IMR-90 (cell line): ENCODE results near the gene VPS13A. TPM values are rescaled to one million over a fixed set of nuclear protein-coding genes. Genes with fewer than 3 reads are reported as not detected.

Experiments used
- ATAC-seq: fragments of 200-7000 bp; cut with Tn5 transposase; 2 replicates; pipeline ENCODE4 v1.9.1; 2020; ENCODE audit warnings: low read depth, mild to moderate bottlenecking, moderate library complexity
- BruUV-seq: library from RNA; stranded (reverse); fragments of 400-500 nt; replicated peaks from 2 replicates; lab custom pipeline; 2021; lab: Mats Ljungman, UMichigan
- CTCF ChIA-PET: fragments of 300-600 bp; formaldehyde crosslinking; extraction: SDS; loops from one replicate; lab custom pipeline; 2021; ENCODE audit warnings: antibody characterized with exemption; lab: Yijun Ruan, JAX
- POLR2A ChIA-PET: fragments of 300-600 bp; sonication (Branson Sonifier 250); formaldehyde crosslinking; loops from one replicate; lab custom pipeline; 2022; ENCODE audit warnings: antibody characterized with exemption; ENCODE audit not compliant: unreplicated experiment; lab: Charles Lee
- DNase-seq: peaks from one replicate; pipeline ENCODE4 v3.0.0; 2013
- H2AFZ ChIP-seq: replicated peaks from 2 replicates; pipeline ENCODE3; 2013; ENCODE audit warnings: low read length, mild to moderate bottlenecking; ENCODE audit not compliant: poor library complexity
- H2AK5ac ChIP-seq: 2 replicates; pipeline ENCODE4 v1.6.1; 2013; ENCODE audit warnings: low read depth, low read length, inconsistent platforms
- H2AK9ac ChIP-seq: replicated peaks from 2 replicates; pipeline ENCODE3; 2013; ENCODE audit warnings: mild to moderate bottlenecking, low read depth, low read length, moderate library complexity; ENCODE audit not compliant: poor library complexity
- H2BK120ac ChIP-seq: 2 replicates; pipeline ENCODE4 v1.6.1; 2013; ENCODE audit warnings: low read depth, low read length, inconsistent platforms
- H2BK15ac ChIP-seq: 3 replicates; pipeline ENCODE4 v1.6.1; 2013; ENCODE audit warnings: low read depth, low read length, inconsistent platforms
- H2BK20ac ChIP-seq: 2 replicates; pipeline ENCODE4 v1.6.1; 2013; ENCODE audit warnings: low read depth, mild to moderate bottlenecking, inconsistent platforms, low read length, moderate library complexity
- H2BK5ac ChIP-seq: 2 replicates; pipeline ENCODE4 v1.6.1; 2013; ENCODE audit warnings: mild to moderate bottlenecking, low read depth, low read length, inconsistent platforms; ENCODE audit not compliant: poor library complexity, severe bottlenecking
- H3K14ac ChIP-seq: replicated peaks from 2 replicates; pipeline ENCODE4 v1.6.1; 2013; ENCODE audit warnings: low read depth, low read length, inconsistent platforms
- H3K18ac ChIP-seq: 2 replicates; pipeline ENCODE4 v1.6.1; 2013; ENCODE audit warnings: low read depth, low read length, control low read depth
- H3K23ac ChIP-seq: 2 replicates; pipeline ENCODE4 v1.6.1; 2013; ENCODE audit warnings: low read depth, low read length, inconsistent platforms
- H3K27ac ChIP-seq: 2 replicates; pipeline ENCODE4 v1.5.1; 2013; ENCODE audit warnings: mild to moderate bottlenecking, control low read depth, low read length; ENCODE audit not compliant: insufficient read depth
- H3K27me3 ChIP-seq: 2 replicates; pipeline ENCODE4 v1.6.1; 2013; ENCODE audit warnings: low read length; ENCODE audit not compliant: control insufficient read depth, insufficient read depth
- H3K36me3 ChIP-seq: 2 replicates; pipeline ENCODE4 v1.6.1; 2013; ENCODE audit warnings: low read length, mixed read lengths; ENCODE audit not compliant: control insufficient read depth, insufficient read depth
- H3K4ac ChIP-seq: 2 replicates; pipeline ENCODE4 v1.6.1; 2013; ENCODE audit warnings: low read depth, low read length, inconsistent platforms
- H3K4me1 ChIP-seq: 2 replicates; pipeline ENCODE4 v1.6.1; 2013; ENCODE audit warnings: low read length, mixed read lengths; ENCODE audit not compliant: control insufficient read depth, insufficient read depth
- H3K4me2 ChIP-seq: 2 replicates; pipeline ENCODE4 v1.6.1; 2013; ENCODE audit warnings: low read depth, mild to moderate bottlenecking, control low read depth, low read length, moderate library complexity
- H3K4me3 ChIP-seq: 2 replicates; pipeline ENCODE4 v1.5.1; 2013; ENCODE audit warnings: low read depth, mild to moderate bottlenecking, control low read depth, low read length, moderate library complexity; ENCODE audit not compliant: insufficient read depth
- H3K56ac ChIP-seq: 2 replicates; pipeline ENCODE4 v1.6.1; 2013; ENCODE audit warnings: low read length, inconsistent platforms; ENCODE audit not compliant: insufficient read depth; ENCODE audit errors: extremely low read depth
- H3K79me1 ChIP-seq, 2 experiments: 2 replicates each; pipeline ENCODE4 v1.6.1; 2013; ENCODE audit warnings: low read length in 2 of 2, inconsistent platforms in 1 of 2, low read depth in 1 of 2
- H3K9ac ChIP-seq: 2 replicates; pipeline ENCODE4 v1.6.1; 2013; ENCODE audit warnings: low read depth, low read length, control low read depth
- H3K9me1 ChIP-seq: 2 replicates; pipeline ENCODE4 v1.6.1; 2013; ENCODE audit warnings: low read length, inconsistent platforms; ENCODE audit not compliant: insufficient read depth
- H3K9me3 ChIP-seq: 2 replicates; pipeline ENCODE4 v1.6.1; 2013; ENCODE audit warnings: low read length; ENCODE audit not compliant: control insufficient read depth, insufficient read depth
- H4K20me1 ChIP-seq: 2 replicates; pipeline ENCODE4 v1.6.1; 2013; ENCODE audit warnings: low read length, inconsistent platforms; ENCODE audit not compliant: insufficient read depth
- H4K5ac ChIP-seq: 2 replicates; pipeline ENCODE4 v1.6.1; 2013; ENCODE audit warnings: mild to moderate bottlenecking, low read depth, low read length, control low read depth
- H4K8ac ChIP-seq, 2 experiments: 2 replicates each; pipeline ENCODE4 v1.6.1; 2013; ENCODE audit warnings: low read depth in 2 of 2, low read length in 2 of 2, control low read depth in 1 of 2, inconsistent platforms in 1 of 2
- H4K91ac ChIP-seq: 2 replicates; pipeline ENCODE4 v1.6.1; 2013; ENCODE audit warnings: low read depth, low read length, inconsistent platforms; ENCODE audit not compliant: insufficient read depth
- CEBPB ChIP-seq: IDR thresholded peaks from 2 replicates; pipeline ENCODE4 v1.6.1; 2012; ENCODE audit warnings: low read depth, low read length, improper control_type of control experiment
- CHD1 ChIP-seq: IDR thresholded peaks from 2 replicates; pipeline ENCODE4 v1.6.1; 2012; ENCODE audit warnings: low read depth, low read length, improper control_type of control experiment
- CTCF ChIP-seq: conservative IDR thresholded peaks from 2 replicates; pipeline ENCODE4 v1.5.1; 2012; ENCODE audit warnings: mild to moderate bottlenecking, low read depth, low read length, improper control_type of control experiment
- ELK1 ChIP-seq: fragments of 150-350 bp; IDR thresholded peaks from 2 replicates; pipeline ENCODE4 v1.6.1; 2016; ENCODE audit warnings: low read depth, mild to moderate bottlenecking, low read length, moderate library complexity, borderline replicate concordance
- MAFK ChIP-seq: IDR thresholded peaks from 2 replicates; pipeline ENCODE4 v1.6.1; 2012; ENCODE audit warnings: low read depth, low read length, improper control_type of control experiment
- NFE2L2 ChIP-seq: fragments of 150-350 bp; IDR thresholded peaks from 2 replicates; pipeline ENCODE4 v1.6.1; 2016; ENCODE audit warnings: low read depth, mild to moderate bottlenecking, low read length
- RAD21 ChIP-seq: IDR thresholded peaks from 2 replicates; pipeline ENCODE4 v1.6.1; 2012; ENCODE audit warnings: low read length, improper control_type of control experiment
- RFX5 ChIP-seq: IDR thresholded peaks from 2 replicates; pipeline ENCODE4 v1.8.0; 2012; ENCODE audit warnings: low read depth, mild to moderate bottlenecking, low read length, moderate library complexity
- SMC3 ChIP-seq: fragments of 150-350 bp; IDR thresholded peaks from 2 replicates; pipeline ENCODE4 v1.6.1; 2016; ENCODE audit warnings: low read depth, mild to moderate bottlenecking, antibody characterized with exemption, low read length, moderate library complexity
- dilution Hi-C: fragments of 300-500 bp; cut with HindIII; formaldehyde crosslinking; loops from one replicate; pipeline ENCODE4 v1.14.3; 2018; ENCODE audit warnings: low sequenced_read_pairs; ENCODE audit not compliant: unreplicated experiment
- in situ Hi-C: fragments of 300-500 bp; cut with MboI; formaldehyde crosslinking; loops from 3 replicates; pipeline ENCODE4 v1.14.3; 2019; ENCODE audit warnings: low sequenced_read_pairs, inconsistent platforms, mixed read lengths
- intact Hi-C: fragments of 100-400 bp; cut with micrococcal nuclease; formaldehyde crosslinking; loops from 2 replicates; pipeline ENCODE4 v1.10.0; 2022
- polyA plus RNA-seq, 3 experiments: library from polyadenylated mRNA; depleted of rRNA; stranded (reverse); fragments of >200 nt; gene quantifications; 2 replicates each; pipeline ENCODE4 v1.2.3, GENCODE V29; 2012; ENCODE audit warnings: low replicate concordance in 1 of 3
- total RNA-seq: library from RNA; depleted of rRNA; stranded (reverse); fragments of >200 nt; gene quantifications from 2 replicates; pipeline ENCODE4 v1.2.3, GENCODE V29; 2012

VPS13A gene
- total and polyA plus RNA-seq, 2 of the 4 experiments (the other 2 are of a cell fraction): 10.4 to 26.5 TPM

GRCh38 chr9:77183581-77183980 is 6.2 kb downstream of the VPS13A start:
- intact Hi-C loops: no loop called here
- no peak overlapping the region for H4K8ac ChIP-seq
- in situ Hi-C loops: no loop called here

More at GRCh38 chr9:77183581-77183980, 6.2 kb downstream of the VPS13A start:
- no peak overlapping the region for H3K4me2 ChIP-seq
- ATAC-seq (no peak), DNase-seq (no peak)
- H3K27ac ChIP-seq: no peak overlapping the region
- no peak overlapping the region for H3K4ac ChIP-seq
- TF ChIP-seq CEBPB: no peak
- TF ChIP-seq NFE2L2: no peak
- no peak for TF ChIP-seq ELK1
- no peak for TF ChIP-seq RAD21
- no peak for TF ChIP-seq CTCF
- no peak for TF ChIP-seq CHD1
- TF ChIP-seq SMC3: no peak
- no peak for TF ChIP-seq RFX5
- TF ChIP-seq MAFK: no peak
- peaks cover 12% of the 10 kb centered on the region for H4K20me1 ChIP-seq
- H3K23ac ChIP-seq: no peak overlapping the region
- no peak overlapping the region for H3K18ac ChIP-seq
- no peak overlapping the region for H2AFZ ChIP-seq
- H2AK9ac ChIP-seq: no peak overlapping the region
- no peak overlapping the region for H3K4me3 ChIP-seq
- no peaks in the 10 kb centered on the region for H3K27me3 ChIP-seq
- no peak overlapping the region for H2BK15ac ChIP-seq
- no peak overlapping the region for H2BK5ac ChIP-seq
- H3K79me1 ChIP-seq: peaks cover 30 to 39% of the 10 kb centered on the region in 2 experiments
- no TSS peak for BruUV-seq
- 0 out of 2 replicates have a peak, but pooled peaks cover 1% of the 10 kb centered on the region for H3K4me1 ChIP-seq
- H4K91ac ChIP-seq: no peak overlapping the region
- POLR2A ChIA-PET: no interaction called here
- H3K9me3 ChIP-seq: no peaks in the 10 kb centered on the region
- H3K14ac ChIP-seq: no peak overlapping the region
- peaks cover 4% of the 10 kb centered on the region; the same call in 1 of the 2 replicates for H3K9me1 ChIP-seq
- CTCF ChIA-PET: no interaction called here
- H2BK20ac ChIP-seq: no peak overlapping the region
- no peak overlapping the region for H4K5ac ChIP-seq
- H3K36me3 ChIP-seq: no peaks in the 10 kb centered on the region
- no peak overlapping the region for H2BK120ac ChIP-seq
- H2AK5ac ChIP-seq: no peak overlapping the region
- no peak overlapping the region for H3K9ac ChIP-seq
- dilution Hi-C loops: no loop called here
- H3K56ac ChIP-seq: no peak overlapping the region
